Measurements from ENCODE around the gene SLC38A7.

The SLC38A7 gene

GRCh38 chr16:58634265-58634802 lies 50.2 kb downstream of the SLC38A7 start:
- TF ChIP-seq EP300 (IDR thresholded peaks at IDR 0.05; ENCODE audit: borderline replicate concordance): no peak
- no peak for TF ChIP-seq CEBPB (IDR thresholded peaks at IDR 0.05)
- TF ChIP-seq YY1 (IDR thresholded peaks at IDR 0.05; ENCODE audit: low read depth): no peak
- TF ChIP-seq EGR1 (IDR thresholded peaks at IDR 0.05): no peak
- no peak for TF ChIP-seq NFIC (IDR thresholded peaks at IDR 0.05)
- TF ChIP-seq ZBTB7A (IDR thresholded peaks at IDR 0.05; ENCODE audit: low read depth): no peak

DNA sequence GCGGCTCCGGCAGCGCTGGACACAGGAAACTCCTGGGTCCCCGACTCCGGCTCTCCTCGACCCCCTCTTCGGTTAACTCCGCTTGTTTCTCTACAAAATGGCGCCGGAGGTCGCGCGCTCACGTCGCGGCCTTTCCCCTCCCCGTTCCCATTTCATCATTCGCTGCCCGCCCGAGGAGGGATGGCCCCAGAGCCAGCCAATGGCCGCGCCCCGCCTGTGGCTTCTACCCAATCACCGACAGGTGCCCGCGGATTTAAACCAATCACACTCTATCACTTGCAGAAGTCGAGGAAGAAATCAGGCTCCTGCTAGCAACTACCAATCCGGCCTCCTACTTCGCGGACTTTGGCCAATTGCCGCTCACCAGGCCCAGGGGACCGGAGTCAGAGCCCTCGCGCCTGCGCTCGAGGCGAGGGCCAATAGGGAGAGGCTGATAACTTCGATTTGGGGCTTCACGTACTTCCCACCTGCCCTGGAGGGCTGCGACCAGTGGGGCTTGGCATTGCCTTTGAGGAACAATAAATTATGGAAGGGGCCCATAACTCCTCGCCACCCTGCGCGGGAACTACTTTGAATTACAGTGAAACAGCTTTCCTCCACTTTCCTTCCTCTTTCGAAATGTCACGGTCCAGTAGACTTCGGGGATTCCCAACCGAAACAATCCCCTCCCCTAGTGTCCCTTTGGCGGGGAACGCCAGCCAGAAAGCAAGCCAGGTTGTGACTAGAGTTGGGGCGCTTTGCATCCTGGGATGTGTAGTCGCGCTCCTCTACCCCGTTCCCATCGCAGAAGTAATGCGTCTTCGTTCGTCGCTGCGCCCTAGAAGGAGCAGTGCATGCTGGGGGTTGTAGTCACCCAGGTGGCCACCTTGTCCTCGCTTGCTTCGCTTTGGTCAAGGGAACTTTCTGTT lies 54.6 kb downstream of the SLC38A7 start, which contains the start of gene CNOT1:
TSS of gene CNOT1 (minus strand) at position 94 of the 908 bp plus-strand sequence. CDS start 30,489 bp downstream, outside the sequence.
- TF ChIP-seq MAX (IDR thresholded peaks at IDR 0.05) (peak; percentile 96), RAD21 (IDR thresholded peaks at IDR 0.05; ENCODE audit: low read depth) (no peak), CEBPB (IDR thresholded peaks at IDR 0.05) (0 out of 2 replicates have a peak, but pooled peaks have one; percentile 23), NFIC (IDR thresholded peaks at IDR 0.05) (no peak), TCF12 (IDR thresholded peaks at IDR 0.05; ENCODE audit: low read depth) (no peak; the same call in 1 of the 2 replicates), CREB1 (IDR thresholded peaks at IDR 0.05; ENCODE audit: low read depth) (peak; percentile 95), EP300 (IDR thresholded peaks at IDR 0.05; ENCODE audit: borderline replicate concordance) (peak; percentile 45), YY1 (IDR thresholded peaks at IDR 0.05; ENCODE audit: low read depth) (peak; percentile 93), FOXM1 (IDR thresholded peaks at IDR 0.05; ENCODE audit: borderline replicate concordance, low read depth) (peak; percentile 84), REST (IDR thresholded peaks at IDR 0.05; ENCODE audit: low read depth) (no peak), TAF1 (IDR thresholded peaks at IDR 0.05; ENCODE audit: low read depth) (peak; percentile 89)

- no peak; the same call in 1 of the 2 replicates for TF ChIP-seq TAF1 (IDR thresholded peaks at IDR 0.05; ENCODE audit: low read depth)
- TF ChIP-seq EP300 (IDR thresholded peaks at IDR 0.05; ENCODE audit: borderline replicate concordance): no peak
- TF ChIP-seq REST (IDR thresholded peaks at IDR 0.05; ENCODE audit: low read depth): no peak
- no peak; the same call in 1 of the 2 replicates for TF ChIP-seq ZBTB7A (IDR thresholded peaks at IDR 0.05; ENCODE audit: low read depth)
Observed at GRCh38 chr16:58628845-58629732, 55.5 kb downstream of the SLC38A7 start.

DNA sequence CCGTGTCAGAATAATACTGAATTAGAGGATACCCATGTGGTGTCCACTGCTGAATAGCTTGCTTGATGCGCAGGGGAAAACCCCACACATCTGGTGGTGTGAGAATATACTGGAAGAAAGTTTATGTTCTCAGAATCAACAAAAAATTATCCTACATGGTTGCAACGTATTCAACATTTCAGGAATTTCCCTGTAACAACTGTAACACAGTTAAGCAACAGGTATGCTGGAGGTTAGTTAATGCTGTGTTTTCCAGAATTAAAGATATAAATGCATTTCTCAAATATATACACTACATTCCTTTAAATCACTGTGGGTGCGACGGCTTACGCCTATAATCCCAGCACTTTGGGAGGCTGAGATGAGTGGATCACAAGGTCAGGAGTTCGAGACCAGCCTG lies 60.4 kb downstream of the SLC38A7 start:
- TF ChIP-seq CREB1 (IDR thresholded peaks at IDR 0.05; ENCODE audit: low read depth) (no peak), NFIC (IDR thresholded peaks at IDR 0.05) (no peak), REST (IDR thresholded peaks at IDR 0.05; ENCODE audit: low read depth) (no peak), ZBTB7A (IDR thresholded peaks at IDR 0.05; ENCODE audit: low read depth) (no peak), EGR1 (IDR thresholded peaks at IDR 0.05) (no peak), TAF1 (IDR thresholded peaks at IDR 0.05; ENCODE audit: low read depth) (no peak), YY1 (IDR thresholded peaks at IDR 0.05; ENCODE audit: low read depth) (no peak), CEBPB (IDR thresholded peaks at IDR 0.05) (no peak), MAX (IDR thresholded peaks at IDR 0.05) (no peak)
- TF ChIP-seq, protein P1, sequence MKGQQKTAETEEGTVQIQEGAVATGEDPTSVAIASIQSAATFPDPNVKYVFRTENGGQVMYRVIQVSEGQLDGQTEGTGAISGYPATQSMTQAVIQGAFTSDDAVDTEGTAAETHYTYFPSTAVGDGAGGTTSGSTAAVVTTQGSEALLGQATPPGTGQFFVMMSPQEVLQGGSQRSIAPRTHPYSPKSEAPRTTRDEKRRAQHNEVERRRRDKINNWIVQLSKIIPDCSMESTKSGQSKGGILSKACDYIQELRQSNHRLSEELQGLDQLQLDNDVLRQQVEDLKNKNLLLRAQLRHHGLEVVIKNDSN (IDR thresholded peaks at IDR 0.05): no peak
